CD1c-positive myeloid dendritic cell (primary cell): ENCODE data around the gene ZC3H15.
A peak's percentile ranks its signal among the peaks of the same experiment; 100 is the strongest.
"Not testable (repeated sequence)": the region's sequence is repeated elsewhere in the genome, so short reads cannot be mapped to it uniquely, and the experiment has no call there.

Source experiments
- DNase-seq: peaks from one replicate; pipeline ENCODE4 v3.0.0-alpha.2; 2016; ENCODE audit errors: extremely low spot score

Gene ZC3H15

GRCh38 chr2:186485871-186486650 is at the start of gene ZC3H15:
Gene ZC3H15 (plus strand): TSS chr2:186486260. CDS start chr2:186486383, 123 bp downstream.
- DNase-seq, result peak; percentile 99

- DNase-seq, result no peak
Measured at GRCh38 chr2:186437719-186438118, 48.3 kb upstream of the ZC3H15 start.

- not testable (repeated sequence) for DNase-seq
Measured at GRCh38 chr2:186439673-186440095, 46.4 kb upstream of the ZC3H15 start.

- no peak for DNase-seq
Measured at GRCh38 chr2:186440506-186440905, 45.6 kb upstream of the ZC3H15 start.

- no peak for DNase-seq
Measured at GRCh38 chr2:186442885-186443284, 43.2 kb upstream of the ZC3H15 start.

GRCh38 chr2:186443851-186444250 is 42.2 kb upstream of the ZC3H15 start:
- DNase-seq, result no peak

GRCh38 chr2:186445506-186445905 is 40.6 kb upstream of the ZC3H15 start:
- no peak for DNase-seq

GRCh38 chr2:186455613-186456012 is 30.4 kb upstream of the ZC3H15 start:
- DNase-seq, result no peak

- DNase-seq, result no peak
Measured at GRCh38 chr2:186456941-186457340, 29.1 kb upstream of the ZC3H15 start.

GRCh38 chr2:186457908-186458307 is 28.2 kb upstream of the ZC3H15 start:
- DNase-seq, result no peak

- DNase-seq, result no peak
Measured at GRCh38 chr2:186459009-186459408, 27.1 kb upstream of the ZC3H15 start.

GRCh38 chr2:186460465-186460864 is 25.6 kb upstream of the ZC3H15 start:
- DNase-seq, result no peak

- DNase-seq, result no peak
Measured at GRCh38 chr2:186466743-186467142, 19.3 kb upstream of the ZC3H15 start.

GRCh38 chr2:186467421-186467820 is 18.6 kb upstream of the ZC3H15 start:
- no peak for DNase-seq

- DNase-seq, result not testable (repeated sequence)
Measured at GRCh38 chr2:186472722-186473493, 13.2 kb upstream of the ZC3H15 start.

GRCh38 chr2:186474239-186474638 is 11.8 kb upstream of the ZC3H15 start:
- not testable (repeated sequence) for DNase-seq

- peak; percentile 50 for DNase-seq
Measured at GRCh38 chr2:186477790-186478189, 8.3 kb upstream of the ZC3H15 start.

- no peak for DNase-seq
Measured at GRCh38 chr2:186480991-186481390, 5.1 kb upstream of the ZC3H15 start.

- DNase-seq, result peak; percentile 19
Measured at GRCh38 chr2:186484062-186484735, 1.9 kb upstream of the ZC3H15 start.

GRCh38 chr2:186485576-186485870 is 537 bp upstream of the ZC3H15 start:
- DNase-seq, result no peak

- DNase-seq, result peak; percentile 44
Measured at GRCh38 chr2:186486651-186487647, 889 bp downstream of the ZC3H15 start.
